A549 (cell line): Measurements from ENCODE around the gene TNRC18. TPM values are rescaled to one million over a fixed set of nuclear protein-coding genes. Genes with fewer than 3 reads are reported as not detected.

Source experiments
- ATAC-seq, 2 experiments: fragments of 200-7000 bp in 1 of 2; fragments of >200 bp in 1 of 2; cut with Nextera tagmentation in 1 of 2; cut with Tn5 transposase in 1 of 2; 3 replicates each; pipeline versions ENCODE4 v1.8.0 to v1.9.1; 2018 to 2020; ENCODE audit warnings: mild to moderate bottlenecking in 1 of 2, moderate library complexity in 1 of 2
- CTCF ChIA-PET: fragments of 300-600 bp; sonication (Branson Sonifier 250); formaldehyde crosslinking; extraction: SDS; loops from one replicate; lab custom pipeline; 2021; ENCODE audit warnings: antibody characterized with exemption, inconsistent platforms; lab: Yijun Ruan, JAX
- POLR2A ChIA-PET: fragments of 350-600 bp; formaldehyde crosslinking; extraction: SDS; loops from one replicate; lab custom pipeline; 2021; ENCODE audit warnings: antibody characterized with exemption, inconsistent platforms; lab: Yijun Ruan, JAX
- DNase-seq, 2 experiments: peaks; one replicate each; pipeline versions ENCODE4 v3.0.0 to v3.0.0-alpha.2; 2011 to 2016; ENCODE audit warnings: low read depth in 1 of 2, low spot score in 1 of 2
- FAIRE-seq: peaks from 2 replicates; lab custom pipeline; 2011; peaks lifted over from hg19 to GRCh38; lab: Jason Lieb, UNC
- H3K27ac ChIP-seq, 2 experiments: fragments of >200 bp; sonication (Bioruptor Twin); formaldehyde crosslinking; 3 replicates each; pipeline ENCODE4 v1.5.1; 2016 to 2017
- H3K4me1 ChIP-seq: fragments of >200 bp; sonication (Bioruptor Twin); formaldehyde crosslinking; 3 replicates; pipeline ENCODE4 v1.6.1; 2016
- H3K4me2 ChIP-seq: fragments of >200 bp; sonication (Bioruptor Twin); formaldehyde crosslinking; 3 replicates; pipeline ENCODE4 v1.6.1; 2016
- H3K4me3 ChIP-seq: fragments of >200 bp; sonication (Bioruptor Twin); formaldehyde crosslinking; 3 replicates; pipeline ENCODE4 v1.5.1; 2016
- H3K9me3 ChIP-seq: fragments of >200 bp; sonication (Bioruptor Twin); formaldehyde crosslinking; 3 replicates; pipeline ENCODE4 v1.6.1; 2016
- BHLHE40 ChIP-seq: IDR thresholded peaks from 2 replicates; pipeline ENCODE4 v1.6.1; 2012; ENCODE audit warnings: low read depth, low read length, inconsistent platforms
- CBX8 ChIP-seq: fragments of 200-600 bp; sonication (generic); IDR thresholded peaks from 2 replicates; pipeline ENCODE4 v1.6.1; 2016
- CEBPB ChIP-seq, 2 experiments: fragments of >200 bp in 1 of 2; sonication (Bioruptor Twin) in 1 of 2; formaldehyde crosslinking in 1 of 2; IDR thresholded peaks; 2 replicates each; pipeline ENCODE4 v1.6.1; 2012 to 2016
- CHD2 ChIP-seq: fragments of 150-350 bp; IDR thresholded peaks from 2 replicates; pipeline ENCODE4 v1.6.1; 2014; ENCODE audit warnings: low read length; ENCODE audit not compliant: partially characterized antibody
- CHD4 ChIP-seq: fragments of 200-600 bp; sonication (generic); IDR thresholded peaks from 2 replicates; pipeline ENCODE4 v1.6.1; 2016; ENCODE audit warnings: antibody characterized with exemption, mild to moderate bottlenecking, borderline replicate concordance
- CTCF ChIP-seq: fragments of >200 bp; sonication (Bioruptor Twin); formaldehyde crosslinking; IDR thresholded peaks from 3 replicates; pipeline ENCODE4 v1.5.1; 2016
- E2F6 ChIP-seq: IDR thresholded peaks from 2 replicates; pipeline ENCODE4 v1.6.1; 2012; ENCODE audit warnings: low read depth, borderline replicate concordance
- EHF ChIP-seq: fragments of 250-450 bp; sonication (Bioruptor Pico); IDR thresholded peaks from 2 replicates; pipeline ENCODE4 v1.5.0; 2020; ENCODE audit warnings: mild to moderate bottlenecking
- EHMT2 ChIP-seq: fragments of 200-600 bp; sonication (generic); IDR thresholded peaks from 2 replicates; pipeline ENCODE4 v1.6.1; 2016; ENCODE audit warnings: antibody characterized with exemption, low read depth, mild to moderate bottlenecking, moderate library complexity
- ELK1 ChIP-seq: fragments of 150-350 bp; IDR thresholded peaks from 2 replicates; pipeline ENCODE4 v1.6.1; 2014; ENCODE audit warnings: low read depth, mild to moderate bottlenecking, low read length
- EP300 ChIP-seq, 2 experiments: fragments of >200 bp; sonication (Bioruptor Twin); formaldehyde crosslinking; IDR thresholded peaks; 2 replicates in 1 of 2; 3 replicates in 1 of 2; pipeline ENCODE4 v1.6.1; 2016 to 2017
- ESRRA ChIP-seq: fragments of 150-350 bp; IDR thresholded peaks from 2 replicates; pipeline ENCODE4 v1.6.1; 2014; ENCODE audit warnings: mild to moderate bottlenecking, low read length, borderline replicate concordance
- FOXS1 ChIP-seq: fragments of 250-450 bp; sonication (Bioruptor Pico); IDR thresholded peaks from 2 replicates; pipeline ENCODE4 v1.5.0; 2020; ENCODE audit warnings: mild to moderate bottlenecking, moderate library complexity
- HES2 ChIP-seq: fragments of >200 bp; sonication (Bioruptor Twin); formaldehyde crosslinking; IDR thresholded peaks from 2 replicates; pipeline ENCODE4 v1.6.1; 2016
- HEYL ChIP-seq: fragments of 250-450 bp; sonication (Bioruptor Pico); IDR thresholded peaks from 2 replicates; pipeline ENCODE4 v1.8.0; 2021; ENCODE audit warnings: mild to moderate bottlenecking, moderate library complexity
- HOXB13 ChIP-seq: fragments of 250-450 bp; sonication (Bioruptor Pico); IDR thresholded peaks from 2 replicates; pipeline ENCODE4 v1.5.0; 2020; ENCODE audit warnings: low read depth, mild to moderate bottlenecking, moderate library complexity
- HOXB5 ChIP-seq: fragments of 250-450 bp; sonication (Bioruptor Pico); IDR thresholded peaks from 2 replicates; pipeline ENCODE4 v1.5.0; 2020; ENCODE audit warnings: mild to moderate bottlenecking, moderate library complexity
- KDM1A ChIP-seq: fragments of 200-600 bp; sonication (generic); IDR thresholded peaks from 2 replicates; pipeline ENCODE4 v1.6.1; 2016; ENCODE audit warnings: low read depth, mild to moderate bottlenecking
- MAX ChIP-seq: IDR thresholded peaks from 2 replicates; pipeline ENCODE4 v1.6.1; 2012
- MAZ ChIP-seq: fragments of 150-350 bp; IDR thresholded peaks from 2 replicates; pipeline ENCODE4 v1.6.1; 2014; ENCODE audit warnings: antibody characterized with exemption, low read depth, low read length, borderline replicate concordance
- NPAS2 ChIP-seq: fragments of 250-450 bp; sonication (Bioruptor Pico); IDR thresholded peaks from 2 replicates; pipeline ENCODE4 v1.8.0; 2022; ENCODE audit warnings: mild to moderate bottlenecking, moderate library complexity, borderline replicate concordance
- NR3C1 ChIP-seq: fragments of >200 bp; sonication (Bioruptor Twin); formaldehyde crosslinking; IDR thresholded peaks from 3 replicates; pipeline ENCODE4 v1.6.1; 2017
- POLR2A ChIP-seq: IDR thresholded peaks from 2 replicates; pipeline ENCODE4 v1.6.1; 2012; ENCODE audit warnings: mild to moderate bottlenecking, low read length
- RCOR1 ChIP-seq: fragments of 150-350 bp; IDR thresholded peaks from 2 replicates; pipeline ENCODE4 v1.6.1; 2014; ENCODE audit warnings: antibody characterized with exemption, low read length, low read depth
- RNF2 ChIP-seq: fragments of 200-600 bp; sonication (generic); IDR thresholded peaks from 2 replicates; pipeline ENCODE4 v1.6.1; 2016; ENCODE audit warnings: low read depth, mild to moderate bottlenecking, antibody characterized with exemption, moderate library complexity, borderline replicate concordance
- SMC3 ChIP-seq: fragments of >200 bp; sonication (Bioruptor Twin); formaldehyde crosslinking; IDR thresholded peaks from 3 replicates; pipeline ENCODE4 v1.6.1; 2018; ENCODE audit warnings: inconsistent platforms
- SREBF2 ChIP-seq: fragments of 450-650 bp; IDR thresholded peaks from 2 replicates; pipeline ENCODE4 v1.6.1; 2014; ENCODE audit warnings: mild to moderate bottlenecking, moderate library complexity
- USF2 ChIP-seq: fragments of 450-650 bp; IDR thresholded peaks from 2 replicates; pipeline ENCODE4 v1.6.1; 2014; ENCODE audit warnings: antibody characterized with exemption
- ZC3H11A ChIP-seq: fragments of 450-650 bp; IDR thresholded peaks from 2 replicates; pipeline ENCODE4 v1.6.1; 2014; ENCODE audit warnings: antibody characterized with exemption, mild to moderate bottlenecking
- ZSCAN20 ChIP-seq: fragments of 250-450 bp; sonication (Bioruptor Pico); IDR thresholded peaks from 2 replicates; pipeline ENCODE4 v1.8.0; 2022; ENCODE audit warnings: mild to moderate bottlenecking, moderate library complexity
- WGBS: methylation state at CpG from one replicate; pipeline ENCODE4 v1.1.6; 2017; ENCODE audit errors: missing lambda C conversion rate; 5-methylcytosine and 5-hydroxymethylcytosine counted together
- polyA plus RNA-seq, 4 experiments: library from polyadenylated mRNA; depleted of rRNA in 3 of 4; stranded (reverse); fragments of >200 nt; fragmentation: RNase III in 1 of 4; extraction: RNeasy Plus Mini Kit Qiagen cat#74134 plus additional on column Dnase treatment in 1 of 4; gene quantifications; 2 replicates in 3 of 4; 3 replicates in 1 of 4; pipeline ENCODE4 v1.2.3, GENCODE V29; 2011 to 2017

The TNRC18 gene
- polyA plus RNA-seq, 2 of the 4 experiments (the other 2 are of a cell fraction), result 15.5 to 39.9 TPM

GRCh38 chr7:5470816-5471215, 47.2 kb upstream of the TNRC18 start:
- Histone ChIP-seq H3K4me3 (no peak overlapping the region), H3K27ac (no peak overlapping the region)
- no peak for FAIRE-seq
- DNase-seq, result no peak
- 87% methylated on average over 19 of the region's 22 CpGs for WGBS
- no peak for TF ChIP-seq E2F6
- TF ChIP-seq HES2, result no peak
- no peak for TF ChIP-seq MAZ
- TF ChIP-seq ZC3H11A, result no peak
- TF ChIP-seq CHD4, result no peak
- TF ChIP-seq CBX8, result no peak
- TF ChIP-seq HOXB5 (CRISPR knock-in tag), result no peak
- TF ChIP-seq ESRRA, result no peak
- TF ChIP-seq SMC3, result no peak
- TF ChIP-seq EHMT2, result no peak
- no peak for TF ChIP-seq BHLHE40
- TF ChIP-seq NPAS2, result no peak
- no peak for TF ChIP-seq CHD2
- no peak for TF ChIP-seq RNF2
- TF ChIP-seq CEBPB (IDR thresholded peaks at IDR 0.05), result no peak
- no peak for TF ChIP-seq RCOR1
- TF ChIP-seq FOXS1, result no peak
- no peak for TF ChIP-seq EP300 (IDR thresholded peaks at IDR 0.05)
- TF ChIP-seq, all 56 proteins: peak for 0
- Histone ChIP-seq H3K9me3 (peaks cover 7% of the 10 kb centered on the region; the same call in 1 of the 3 replicates), H3K4me2 (no peak overlapping the region), H3K4me1 (no peaks in the 10 kb centered on the region)
- ChIA-PET CTCF (interaction anchor here (0.7 to 1.6 kb wide), 7 partner anchors 9 to 231 kb away, joined by 3 to 5 read pairs (median 4); no protein-coding TSS in a partner anchor), POLR2A (no interaction called here)
- ATAC-seq, result peak in 1 of 2 experiments; percentile 32; a peak in 2 of 6 replicates

GRCh38 chr7:5470167-5470532, 46.5 kb upstream of the TNRC18 start:
- POLR2A ChIA-PET, result no interaction called here
- Histone ChIP-seq H3K27ac (0 out of 6 replicates have a peak overlapping the region, but pooled peaks of 1 of the 2 experiments have one; percentile 16), H3K4me3 (no peak overlapping the region), H3K4me1 (no peaks in the 10 kb centered on the region), H3K4me2 (no peak overlapping the region), H3K9me3 (peaks cover 7% of the 10 kb centered on the region; the same call in 1 of the 3 replicates)
- no peak for DNase-seq
- CTCF ChIA-PET, result interaction anchor here (0.7 to 1.6 kb wide), 5 partner anchors 8 to 230 kb away, joined by 3 to 5 read pairs (median 3); no protein-coding TSS in a partner anchor
- 87% methylated on average over 9 of the region's 15 CpGs for WGBS
- TF ChIP-seq HOXB13 (CRISPR knock-in tag), result no peak
- no peak for TF ChIP-seq EHMT2
- TF ChIP-seq SREBF2, result no peak
- no peak for TF ChIP-seq CHD4
- no peak for TF ChIP-seq CTCF
- no peak for TF ChIP-seq HEYL (CRISPR knock-in tag)
- TF ChIP-seq HOXB5 (CRISPR knock-in tag), result no peak
- no peak for TF ChIP-seq NR3C1
- TF ChIP-seq MAX, result no peak
- TF ChIP-seq KDM1A, result no peak
- no peak for TF ChIP-seq EP300 (IDR thresholded peaks at IDR 0.05)
- TF ChIP-seq BHLHE40, result no peak
- TF ChIP-seq EHF, result no peak
- TF ChIP-seq ZSCAN20 (CRISPR knock-in tag), result no peak
- TF ChIP-seq POLR2A, result no peak
- TF ChIP-seq ELK1, result no peak
- TF ChIP-seq USF2, result no peak
- no peak for FAIRE-seq
- peak; percentile 51 to 54; a peak in 5 of 6 replicates for ATAC-seq
